Right lobe of liver (tissue), 4 donors: ENCODE results near the gene HPN.

Experiments
- CTCF ChIP-seq, 4 donors: fragments of 200-600 bp in 3 of 4; fragments of 450-650 bp in 1 of 4; IDR thresholded peaks; one replicate each; pipeline versions ENCODE4 v1.5.1 to v1.8.0; 2016 to 2022; ENCODE audit warnings: antibody characterized with exemption in 4 of 4, mild to moderate bottlenecking in 2 of 4
- POLR2A ChIP-seq: fragments of 450-650 bp; IDR thresholded peaks from one replicate; pipeline ENCODE4 v1.6.1; 2017; ENCODE audit warnings: antibody characterized with exemption, mild to moderate bottlenecking
- donor health status: DM: no; HTN: no; CAD: no.
- donor health status: DM: no; HTN: no; CAD: no.
- donor health status: DM: no; HTN: yes; CAD: no.

- no peak for TF ChIP-seq CTCF (IDR thresholded peaks at IDR 0.05)
- TF ChIP-seq POLR2A, result peak; percentile 34
These were observed 2.4 kb downstream of the HPN start for GRCh38 chr19:35043906-35044305.
